HG02943 (cell line): ENCODE data around the gene DOK3.

ENCODE experiments used
- ATAC-seq: cut with Tn5 transposase; IDR thresholded peaks from one replicate; pipeline ENCODE4 v1.9.1; 2021; ENCODE audit warnings: mild to moderate bottlenecking, low read depth, moderate library complexity; ENCODE audit not compliant: unreplicated experiment

Gene DOK3

GRCh38 chr5:177509381-177509951, at the start of gene DOK3:
Gene DOK3 (minus strand): TSS chr5:177509826. CDS start chr5:177509540, 286 bp downstream.
- ATAC-seq, result no peak

- ATAC-seq, result no peak
Measured at GRCh38 chr5:177557796-177558195, 48.2 kb upstream of the DOK3 start.

GRCh38 chr5:177557041-177557647, 47.5 kb upstream of the DOK3 start:
- ATAC-seq, result no peak

GRCh38 chr5:177555665-177556064, 46.0 kb upstream of the DOK3 start:
- ATAC-seq, result no peak

- ATAC-seq, result no peak
Measured at GRCh38 chr5:177555228-177555627, 45.6 kb upstream of the DOK3 start.

DNA sequence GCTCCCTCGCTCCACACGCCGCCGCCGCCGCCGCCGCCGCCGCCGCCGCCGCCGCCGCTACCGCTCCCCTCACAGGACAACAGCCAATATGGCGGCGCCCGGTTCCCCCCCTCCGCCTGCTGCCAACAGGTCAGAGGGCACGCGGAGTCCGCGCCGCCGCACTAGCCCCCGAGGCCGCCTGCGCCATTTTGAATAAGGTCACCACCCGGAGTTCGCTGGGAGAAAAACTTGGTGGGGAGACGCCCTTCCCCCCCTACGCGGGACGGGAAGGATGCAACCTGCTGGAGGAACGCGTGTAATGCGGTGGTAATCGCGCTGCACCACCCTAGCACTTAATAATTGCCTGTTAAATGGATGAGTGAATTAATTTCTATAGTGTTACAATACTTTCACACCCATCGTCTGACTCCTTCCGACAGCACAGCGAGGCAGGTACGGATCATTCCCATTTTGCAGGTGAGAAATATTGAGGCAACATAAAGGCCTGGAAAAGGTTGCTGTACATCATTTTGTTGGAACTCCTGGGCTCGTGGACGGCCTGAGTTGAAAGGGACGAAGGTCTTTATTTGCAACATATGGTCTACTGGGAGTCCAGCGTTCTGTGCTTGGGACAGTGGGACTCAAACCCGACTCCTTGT, 45.0 kb upstream of the DOK3 start, which contains the start of gene FAM193B:
FAM193B (minus strand) TSS at position 90 of the 638 bp plus-strand sequence. CDS start 105 bp downstream, outside the sequence.
- ATAC-seq, result peak; percentile 92

DNA sequence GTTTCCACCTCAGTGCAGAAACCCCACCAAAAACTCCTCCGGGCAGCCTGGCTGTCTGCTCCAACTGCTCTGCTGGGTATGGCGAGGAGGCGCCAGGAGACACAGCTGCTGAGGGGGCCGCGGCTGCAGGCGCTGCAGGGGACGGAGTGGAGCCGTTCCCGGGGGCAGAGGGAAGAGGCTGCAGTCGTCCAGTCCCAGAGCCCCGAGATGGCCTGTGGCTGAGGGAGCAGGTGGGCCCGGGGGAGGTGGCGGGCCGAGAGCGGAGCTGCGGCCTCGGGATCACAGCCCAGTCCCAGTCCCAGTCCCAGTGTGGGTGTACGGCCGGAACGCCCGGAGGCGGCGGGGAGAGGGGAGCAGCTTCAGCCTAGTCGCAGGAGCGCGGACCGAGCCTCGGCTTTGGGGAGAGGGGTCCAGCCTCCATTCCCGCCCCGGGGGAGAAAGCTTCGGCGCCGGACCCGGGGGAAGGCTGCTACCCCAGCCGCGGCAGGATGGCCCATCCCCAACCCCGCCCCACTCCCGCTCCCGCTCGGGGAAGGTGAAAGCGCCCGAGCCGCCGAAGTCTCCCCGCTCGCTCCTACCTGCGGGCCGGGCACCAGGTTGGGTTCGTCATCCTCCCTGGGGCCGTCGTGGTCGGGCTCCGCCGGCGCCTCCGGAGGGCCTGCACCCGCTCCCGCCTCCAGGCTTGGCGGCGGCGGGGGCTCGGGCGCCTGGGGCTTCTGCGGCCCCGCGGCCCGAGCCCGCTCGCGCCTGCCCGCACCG, 44.2 kb upstream of the DOK3 start:
- peak; percentile 38 for ATAC-seq

GRCh38 chr5:177552839-177553455, 43.3 kb upstream of the DOK3 start:
- no peak for ATAC-seq

DNA sequence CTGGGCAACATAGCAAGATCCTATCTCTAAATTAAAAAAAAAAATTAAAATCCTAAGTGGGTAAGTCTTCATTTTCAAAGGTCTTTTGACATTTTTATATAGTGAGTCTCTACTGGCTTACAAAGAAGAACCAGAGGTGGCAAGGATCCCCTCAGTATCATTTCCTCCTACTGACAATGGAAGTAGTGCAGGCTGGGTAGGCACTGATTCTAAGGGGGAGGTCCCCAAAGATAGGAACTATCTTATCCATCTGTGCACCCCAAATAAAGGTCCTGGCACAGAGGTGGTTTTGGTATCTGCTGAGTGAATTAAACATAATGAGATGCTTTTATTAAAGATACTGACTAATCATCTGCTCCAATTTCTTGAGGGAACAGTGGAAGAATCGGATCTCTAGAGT, 40.5 kb upstream of the DOK3 start:
- no peak for ATAC-seq

- no peak for ATAC-seq
Measured at GRCh38 chr5:177548495-177548894, 38.9 kb upstream of the DOK3 start.

DNA sequence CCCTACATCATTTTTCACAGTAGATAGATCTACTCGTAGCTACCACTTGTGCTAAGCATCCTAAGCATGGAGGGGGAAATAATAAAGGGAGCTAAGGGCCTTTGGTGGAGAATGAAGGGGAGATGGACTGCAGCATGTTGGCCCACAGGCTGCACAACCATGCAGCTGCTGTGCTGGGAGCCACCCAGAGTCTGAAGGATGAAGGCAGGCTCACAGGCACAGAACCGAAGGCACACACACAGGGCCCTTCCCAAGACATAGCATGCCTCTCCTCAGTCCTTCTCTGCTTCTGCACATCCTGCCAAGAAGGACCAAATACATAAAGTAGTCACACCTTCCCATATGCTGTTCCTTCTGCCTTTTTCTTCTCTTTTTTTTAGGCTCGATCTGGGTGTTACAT, 38.1 kb upstream of the DOK3 start:
- ATAC-seq, result no peak

DNA sequence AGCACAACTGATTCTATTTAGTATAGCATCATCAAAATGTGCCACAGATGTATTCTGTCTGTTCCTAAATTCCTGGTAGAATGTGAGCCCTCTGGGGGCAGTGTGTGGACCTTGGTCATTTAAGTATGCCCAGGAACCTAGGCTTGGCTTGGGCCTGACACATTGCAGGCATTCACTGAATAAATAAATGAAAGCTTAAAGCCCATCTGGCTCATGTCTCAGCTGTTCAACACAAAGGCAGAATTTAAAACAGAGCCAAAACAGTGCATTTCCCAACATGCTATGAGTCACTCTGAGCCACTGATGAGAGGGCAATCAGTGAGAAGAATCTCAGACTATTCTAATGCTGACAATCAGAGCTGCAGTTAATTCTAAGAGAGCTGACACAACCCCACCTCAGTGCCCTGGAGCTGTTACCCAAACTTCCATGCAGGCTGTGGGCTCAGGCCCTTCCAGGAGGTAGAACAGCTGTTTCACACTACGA, 36.7 kb upstream of the DOK3 start:
- ATAC-seq, result no peak

DNA sequence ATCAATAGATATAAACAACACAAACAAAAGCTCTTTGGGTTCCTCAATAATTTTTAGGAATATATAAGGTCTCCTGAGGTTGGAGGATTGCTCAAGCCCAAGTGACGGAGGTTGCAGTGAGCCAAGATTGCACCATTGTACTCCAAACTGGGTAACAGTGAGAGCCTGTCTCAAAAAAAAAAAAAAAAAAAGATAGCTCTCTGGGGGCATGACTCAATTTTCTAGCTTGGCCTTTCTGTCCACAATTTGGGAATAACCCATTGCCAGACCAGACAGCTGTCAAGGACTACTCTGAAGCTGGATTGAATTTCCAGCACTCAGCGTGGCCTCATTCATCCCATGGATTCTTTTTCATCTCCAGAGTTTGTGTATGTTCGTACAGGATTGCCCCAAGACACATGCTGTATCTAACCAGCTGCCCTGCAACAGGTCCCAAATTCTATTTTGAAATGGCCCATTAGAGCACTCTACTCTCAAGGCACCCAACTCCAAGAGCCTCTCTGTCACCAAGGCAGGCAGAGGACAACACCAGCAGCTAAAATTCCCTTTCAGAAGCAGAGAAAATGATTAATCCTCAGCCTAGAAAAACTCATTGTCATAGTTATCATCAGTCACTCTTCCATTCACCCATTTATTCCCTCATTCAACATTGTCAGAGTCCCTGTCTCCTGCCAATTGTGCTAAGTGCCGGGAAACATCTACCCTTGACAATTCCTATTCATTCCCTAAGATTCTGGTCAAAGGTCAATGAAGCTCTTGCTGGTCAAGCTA, 36.0 kb upstream of the DOK3 start:
- no peak for ATAC-seq

DNA sequence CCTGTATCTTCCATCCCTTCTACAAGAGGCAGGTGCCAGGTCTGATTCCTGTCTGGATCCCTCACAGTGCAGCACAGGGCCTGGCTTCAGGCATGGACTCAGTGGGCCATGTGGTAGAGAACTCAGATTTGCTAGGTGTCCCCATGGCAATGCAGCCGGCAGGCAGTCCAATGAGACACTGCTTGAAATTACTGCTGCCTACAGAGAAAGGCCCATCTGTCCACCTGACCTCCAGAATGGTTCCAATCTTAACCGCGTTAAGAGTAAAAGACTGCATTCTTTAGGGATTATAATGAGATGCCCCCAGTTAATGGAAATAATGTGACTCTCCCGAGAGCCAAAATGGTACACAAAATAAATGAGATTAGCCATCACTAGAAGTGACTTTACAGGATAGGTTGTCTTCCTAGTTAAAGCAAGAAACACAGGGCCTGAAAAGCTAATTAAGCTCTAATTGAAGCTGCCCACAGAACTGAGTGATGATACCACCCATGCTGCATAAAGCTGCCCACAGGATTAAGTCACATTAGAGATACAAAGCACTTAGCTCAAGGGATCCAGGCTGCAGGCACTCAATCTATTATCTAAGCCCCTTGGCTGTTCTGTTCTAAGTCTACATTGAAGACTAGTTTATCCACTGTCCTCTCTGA, 33.3 kb upstream of the DOK3 start:
- no peak for ATAC-seq

DNA sequence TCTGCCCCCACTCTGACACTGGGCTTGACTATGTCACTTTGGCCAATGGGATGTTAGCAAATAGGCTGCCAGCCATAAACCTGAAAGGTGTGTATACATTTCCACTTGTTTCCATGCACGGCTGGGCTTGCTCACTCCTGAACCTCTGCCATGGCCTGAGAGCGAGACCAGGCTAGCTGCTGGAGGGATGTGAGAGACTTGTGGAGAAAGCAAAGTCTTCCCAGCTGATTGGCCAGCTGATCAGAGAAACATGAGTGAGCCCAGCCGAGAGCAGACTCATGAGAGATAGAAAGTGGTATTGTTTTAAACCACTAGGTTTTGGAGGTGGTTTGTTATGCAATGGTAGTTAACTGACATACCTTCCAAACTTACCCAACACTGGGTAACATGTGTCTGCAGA, 30.8 kb upstream of the DOK3 start:
- ATAC-seq, result no peak

- no peak for ATAC-seq
Measured at GRCh38 chr5:177539411-177539810, 29.8 kb upstream of the DOK3 start.

DNA sequence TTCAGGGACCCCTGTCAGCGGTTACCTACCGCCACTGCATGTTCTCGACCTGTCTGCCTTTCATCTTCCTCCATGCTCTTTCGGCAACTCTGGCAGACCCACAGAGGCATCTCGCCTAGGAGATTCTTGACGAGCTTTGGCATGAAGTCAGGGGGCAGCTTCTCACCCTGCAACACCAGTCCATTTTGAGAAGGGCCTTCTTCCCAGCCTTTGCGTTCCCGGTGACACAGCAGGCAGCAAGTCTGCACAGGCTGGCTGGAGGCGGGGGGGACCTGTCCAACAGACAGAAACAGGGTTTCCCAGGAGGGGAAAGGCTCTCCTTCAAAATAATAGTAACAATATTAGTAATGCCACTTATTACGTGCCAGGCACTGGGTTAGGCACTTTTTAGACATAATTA, 29.2 kb upstream of the DOK3 start:
- no peak for ATAC-seq

- ATAC-seq, result no peak
Measured at GRCh38 chr5:177537389-177538361, 28.0 kb upstream of the DOK3 start.
